NCI-H146 treated with DMSO at 0.1 percent for 48 hours (cell line): Measurements from ENCODE around the gene PCDHB13.

Experiments used
- DNase-seq: peaks from one replicate; lab custom pipeline; 2025; ENCODE audit not compliant: unreplicated experiment; lab: John Stamatoyannopoulos, UW

The PCDHB13 gene

DNA sequence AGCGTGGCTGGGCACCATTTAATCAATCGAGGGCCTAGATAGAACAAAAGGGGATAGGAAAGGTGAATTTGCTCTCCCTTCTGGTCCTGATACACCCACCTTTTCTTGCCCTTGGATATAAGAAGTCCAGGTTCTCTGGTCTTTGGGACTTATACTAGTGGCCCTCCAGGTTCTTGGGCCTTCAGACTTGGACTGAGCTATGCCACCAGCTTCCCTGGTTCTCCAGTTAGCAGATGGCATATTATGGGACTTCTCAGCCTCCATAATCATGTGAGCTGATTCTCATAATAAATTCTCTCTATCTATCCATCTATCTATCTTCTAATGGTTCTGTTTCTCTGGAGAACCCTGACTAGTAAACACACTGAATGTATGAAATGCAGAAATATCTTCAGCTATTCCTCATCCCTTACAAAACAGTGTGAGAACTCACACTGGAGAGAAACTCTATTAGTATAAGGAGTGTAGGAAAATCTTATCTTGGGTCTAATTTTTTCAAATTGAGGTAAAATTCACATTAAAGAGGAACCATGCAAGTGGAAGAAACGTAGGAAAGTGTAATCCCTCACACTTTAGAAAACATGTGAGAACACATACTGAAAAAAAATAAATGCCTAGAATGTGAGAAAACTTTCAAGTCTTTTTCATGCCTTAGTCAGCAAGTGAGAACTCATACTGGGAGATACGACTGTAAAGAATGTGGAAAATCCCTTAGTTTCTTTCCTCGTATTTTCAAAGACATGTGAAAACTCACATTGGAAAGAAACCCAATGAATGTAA, 46.9 kb downstream of the PCDHB13 start:
- no peak for DNase-seq

DNA sequence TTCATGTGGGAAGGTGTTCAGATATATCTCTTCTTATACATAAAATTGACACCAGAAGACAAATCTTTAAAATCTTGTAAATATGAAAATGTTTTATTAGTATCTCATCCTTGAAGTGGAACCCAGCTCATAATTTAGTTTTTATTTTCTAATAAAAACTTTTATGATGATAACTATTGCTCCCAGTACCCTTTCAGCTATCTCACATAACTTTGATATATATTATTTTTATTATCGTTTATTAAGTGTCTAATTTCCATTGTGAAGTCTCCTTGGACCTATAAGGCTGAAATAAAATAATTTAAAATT, 47.5 kb downstream of the PCDHB13 start:
- DNase-seq: no peak
